ENCODE data around the gene SMYD3. TPM values are rescaled to one million over a fixed set of nuclear protein-coding genes. Genes with fewer than 3 reads are reported as not detected.

The SMYD3 gene
- total RNA-seq, 4 donors from 2014 or later = 11.6 to 26.9 (median 18.3) TPM

- Histone ChIP-seq H3K36me3 (no peaks in the 10 kb centered on the region), H3K9me3 (no peaks in the 10 kb centered on the region), H3K4me3 (no peak overlapping the region), H3K27ac (no peak overlapping the region), H3K27me3 (no peaks in the 10 kb centered on the region), H3K4me1 (no peaks in the 10 kb centered on the region)
- 90% methylated on average over 3 of the region's 4 CpGs; no CpG with 5 or more reads in 1 of the 2 donors for WGBS, 2 donors (ENCODE audit: low coverage in 1 of 2)
- no peak for ATAC-seq
- TF ChIP-seq POLR2AphosphoS5 (IDR thresholded peaks at IDR 0.05) = no peak
- no peak for TF ChIP-seq EP300 (IDR thresholded peaks at IDR 0.05)
- no peak for TF ChIP-seq POLR2A (IDR thresholded peaks at IDR 0.05)
- TF ChIP-seq CTCF (IDR thresholded peaks at IDR 0.05) = no peak
Measured at GRCh38 chr1:245991266-245991665, 515.8 kb downstream of the SMYD3 start.

DNA sequence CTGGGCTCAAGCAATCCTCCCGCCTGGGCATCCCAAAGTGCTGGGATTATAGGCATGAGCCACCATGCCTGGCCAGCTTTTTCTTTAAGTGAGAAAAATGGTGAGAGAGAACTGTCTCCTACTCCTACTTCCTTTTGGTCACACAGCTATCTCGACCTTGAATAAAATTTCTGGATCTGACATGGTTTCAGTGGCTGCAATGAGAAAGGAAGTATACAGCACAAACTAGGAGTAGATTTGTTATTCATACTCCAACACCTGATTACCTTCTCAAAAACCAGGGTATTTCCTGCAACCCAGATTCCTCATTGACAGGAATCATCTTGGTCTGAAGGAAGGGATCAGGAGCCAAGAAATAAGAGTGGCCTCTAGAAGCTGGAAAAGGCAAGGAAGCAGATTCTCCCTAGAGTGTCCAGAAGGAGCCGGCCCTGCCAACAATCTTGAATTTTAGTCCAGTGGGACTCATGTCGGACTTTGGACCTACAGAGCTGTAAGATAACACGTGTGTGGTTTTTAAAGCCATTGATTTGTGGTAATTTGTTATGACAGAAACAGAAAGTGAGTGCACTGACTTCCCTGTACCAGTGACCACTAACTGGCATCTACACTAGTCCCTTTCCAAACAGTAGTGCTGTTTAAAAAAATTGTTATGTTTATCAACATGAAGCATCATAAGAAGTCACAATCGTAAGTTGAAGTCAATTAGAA lies 516.6 kb downstream of the SMYD3 start:
- Histone ChIP-seq H3K27me3 (no peaks in the 10 kb centered on the region), H3K27ac (no peak overlapping the region), H3K4me3 (no peak overlapping the region), H3K36me3 (no peaks in the 10 kb centered on the region), H3K9me3 (no peaks in the 10 kb centered on the region), H3K4me1 (no peaks in the 10 kb centered on the region)
- TF ChIP-seq EP300 (IDR thresholded peaks at IDR 0.05) (no peak), POLR2AphosphoS5 (IDR thresholded peaks at IDR 0.05) (no peak), CTCF (IDR thresholded peaks at IDR 0.05) (no peak), POLR2A (IDR thresholded peaks at IDR 0.05) (no peak)
- WGBS, 2 donors (ENCODE audit: low coverage in 1 of 2) = 74 to 78% methylated on average over 4 to 5 of the region's 6 CpGs
- ATAC-seq = no peak

GRCh38 chr1:245988393-245989078 lies 518.5 kb downstream of the SMYD3 start:
- Histone ChIP-seq H3K27ac (no peak overlapping the region), H3K4me3 (no peak overlapping the region), H3K9me3 (no peaks in the 10 kb centered on the region), H3K27me3 (no peaks in the 10 kb centered on the region), H3K4me1 (peaks cover 0 to 3% (median 0%) of the 10 kb centered on the region in 3 donors), H3K36me3 (no peaks in the 10 kb centered on the region)
- no peak for ATAC-seq
- no peak for TF ChIP-seq CTCF (IDR thresholded peaks at IDR 0.05)
- no peak for TF ChIP-seq EP300 (IDR thresholded peaks at IDR 0.05)
- WGBS, 2 donors (ENCODE audit: low coverage in 1 of 2) = 83 to 99% methylated on average over 6 of the region's 9 CpGs

DNA sequence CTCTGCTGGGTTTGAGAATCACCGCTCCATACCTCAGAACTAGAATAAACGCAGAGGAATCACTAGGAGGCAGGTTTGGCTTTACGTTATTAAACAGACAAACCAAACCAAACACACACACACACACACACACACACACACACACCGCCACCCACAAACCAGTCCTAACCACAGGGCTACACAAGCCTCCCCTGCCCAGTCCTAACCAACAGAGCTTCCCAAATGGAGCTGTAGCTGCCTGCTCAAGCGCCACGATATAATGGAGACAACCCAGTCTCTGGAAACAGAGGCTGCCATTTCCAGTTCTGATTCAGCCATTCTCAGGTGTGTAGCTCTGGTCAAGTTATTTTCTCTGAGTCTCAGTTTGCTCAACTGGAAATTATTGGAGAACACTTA lies 519.1 kb downstream of the SMYD3 start:
- Histone ChIP-seq H3K9me3 (no peaks in the 10 kb centered on the region), H3K36me3 (no peaks in the 10 kb centered on the region), H3K4me1 (peaks cover 0 to 3% (median 0%) of the 10 kb centered on the region in 3 donors), H3K4me3 (no peak overlapping the region), H3K27me3 (no peaks in the 10 kb centered on the region), H3K27ac (no peak overlapping the region)
- WGBS, 2 donors (ENCODE audit: low coverage in 1 of 2) = 90 to 98% methylated on average over 2 to 6 of the region's 6 CpGs
- no peak for TF ChIP-seq POLR2AphosphoS5 (IDR thresholded peaks at IDR 0.05)
- ATAC-seq = no peak

DNA sequence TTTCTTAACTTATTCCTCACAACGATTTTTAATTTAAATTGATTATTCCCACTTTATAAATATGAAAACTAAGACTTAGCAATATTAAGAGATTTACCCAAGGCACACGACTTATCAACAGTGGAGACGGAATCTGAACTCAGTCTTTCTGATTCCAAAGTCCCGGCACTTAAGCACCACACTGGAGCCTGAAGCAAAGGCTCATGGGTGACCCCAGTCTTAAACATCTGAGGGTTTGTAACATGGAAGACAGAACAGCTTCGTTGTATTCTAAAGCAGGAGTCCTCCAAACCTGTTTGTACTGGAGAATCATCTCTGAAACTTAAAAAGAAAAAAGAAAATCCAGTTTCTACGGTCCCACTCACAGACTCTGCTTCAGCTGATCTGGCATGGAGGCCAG lies 519.5 kb downstream of the SMYD3 start:
- no peak overlapping the region for H3K27ac ChIP-seq
- no peak for ATAC-seq
- H3K4me3 ChIP-seq = no peak overlapping the region
- H3K27me3 ChIP-seq = no peaks in the 10 kb centered on the region
- 91 to 93% methylated on average over 3 to 6 of the region's 6 CpGs for WGBS, 2 donors (ENCODE audit: low coverage in 1 of 2)
- peaks cover 0 to 3% (median 0%) of the 10 kb centered on the region in 3 donors for H3K4me1 ChIP-seq
- TF ChIP-seq CTCF (IDR thresholded peaks at IDR 0.05) (no peak), POLR2A (IDR thresholded peaks at IDR 0.05) (no peak), EP300 (IDR thresholded peaks at IDR 0.05) (no peak), POLR2AphosphoS5 (IDR thresholded peaks at IDR 0.05) (no peak)
- no peaks in the 10 kb centered on the region for H3K9me3 ChIP-seq
- no peaks in the 10 kb centered on the region for H3K36me3 ChIP-seq

Measured in gastroesophageal sphincter (tissue), 4 donors.